GM23248 (cell line): ENCODE data around the gene PMP22. TPM values are rescaled to one million over a fixed set of nuclear protein-coding genes. Genes with fewer than 3 reads are reported as not detected.

ENCODE experiments used
- DNase-seq: peaks from one replicate; pipeline ENCODE4 v3.0.0-alpha.2; 2015
- H2AFZ ChIP-seq: fragments of 200-600 bp; sonication (generic); 2 replicates; pipeline ENCODE4 v1.6.1; 2016; ENCODE audit warnings: antibody characterized with exemption
- H3F3A ChIP-seq: fragments of 200-600 bp; sonication (generic); 2 replicates; pipeline ENCODE4 v1.6.1; 2016; ENCODE audit warnings: mild to moderate bottlenecking, antibody characterized with exemption, mixed run types; ENCODE audit not compliant: insufficient read depth
- H3K27ac ChIP-seq: fragments of 200-600 bp; sonication (generic); 2 replicates; pipeline ENCODE4 v1.5.1; 2016; ENCODE audit warnings: mild to moderate bottlenecking
- H3K27me3 ChIP-seq: fragments of 200-600 bp; sonication (generic); replicated peaks from 2 replicates; pipeline ENCODE4 v1.6.1; 2016; ENCODE audit warnings: mild to moderate bottlenecking; ENCODE audit not compliant: insufficient read depth
- H3K36me3 ChIP-seq: fragments of 200-600 bp; sonication (generic); 2 replicates; pipeline ENCODE4 v1.6.1; 2016; ENCODE audit warnings: low read depth, mild to moderate bottlenecking
- H3K4me1 ChIP-seq: fragments of 200-600 bp; sonication (generic); 2 replicates; pipeline ENCODE4 v1.6.1; 2016; ENCODE audit warnings: mild to moderate bottlenecking; ENCODE audit not compliant: insufficient read depth
- H3K4me2 ChIP-seq: fragments of 200-600 bp; sonication (generic); one replicate; pipeline ENCODE4 v1.6.1; 2016; ENCODE audit warnings: mild to moderate bottlenecking; ENCODE audit not compliant: unreplicated experiment
- H3K4me3 ChIP-seq: fragments of 200-600 bp; sonication (generic); 2 replicates; pipeline ENCODE4 v1.5.1; 2016; ENCODE audit warnings: mild to moderate bottlenecking
- H3K79me2 ChIP-seq: fragments of 200-600 bp; sonication (generic); 2 replicates; pipeline ENCODE4 v1.6.1; 2016; ENCODE audit warnings: mild to moderate bottlenecking; ENCODE audit not compliant: insufficient read depth
- H3K9ac ChIP-seq: fragments of 200-600 bp; sonication (generic); 2 replicates; pipeline ENCODE4 v1.6.1; 2016; ENCODE audit warnings: mild to moderate bottlenecking
- H3K9me2 ChIP-seq: fragments of 200-600 bp; sonication (generic); 2 replicates; pipeline ENCODE4 v1.6.1; 2016; ENCODE audit warnings: mixed run types, mild to moderate bottlenecking, moderate library complexity; ENCODE audit not compliant: insufficient read depth
- H3K9me3 ChIP-seq: fragments of 200-600 bp; sonication (generic); one replicate; pipeline ENCODE4 v1.6.1; 2017; ENCODE audit warnings: low read depth
- H4K20me1 ChIP-seq: fragments of 200-600 bp; sonication (generic); 2 replicates; pipeline ENCODE4 v1.6.0; 2016; ENCODE audit not compliant: insufficient read depth
- EZH2 ChIP-seq: fragments of 200-600 bp; sonication (generic); IDR thresholded peaks from 2 replicates; pipeline ENCODE4 v1.6.1; 2018; ENCODE audit warnings: antibody characterized with exemption, mild to moderate bottlenecking; ENCODE audit not compliant: insufficient read depth, poor library complexity, severe bottlenecking
- EZH2phosphoT487 ChIP-seq: fragments of 200-600 bp; sonication (generic); IDR thresholded peaks from 2 replicates; pipeline ENCODE4 v1.6.1; 2018; ENCODE audit warnings: antibody characterized with exemption, moderate library complexity, mild to moderate bottlenecking, low read depth; ENCODE audit not compliant: insufficient read depth
- WGBS, 2 experiments: methylation state at CpG; one replicate each; pipeline ENCODE4 v1.1.6; 2015 to 2017; ENCODE audit warnings: low lambda C conversion rate in 2 of 2, low coverage in 1 of 2; ENCODE audit errors: missing lambda C conversion rate in 2 of 2; 5-methylcytosine and 5-hydroxymethylcytosine counted together
- in situ Hi-C: fragments of 300-500 bp; cut with MboI; formaldehyde crosslinking; loops from 2 replicates; pipeline ENCODE4 v1.15.0; 2020
- polyA plus RNA-seq: library from polyadenylated mRNA; unstranded; fragments of >200 nt; fragmentation: Nextera tagmentation; extraction: Ambion mirVana; gene quantifications from 2 replicates; pipeline ENCODE4 v1.2.1, GENCODE V29; 2016
- total RNA-seq: library from RNA; depleted of rRNA; stranded (reverse); fragments of >200 nt; shearing (Covaris generic); gene quantifications from 2 replicates; pipeline ENCODE4 v1.2.3, GENCODE V29; 2014

PMP22 gene
- total and polyA plus RNA-seq, 2 experiments from 2014 or later: 67.2 to 124 TPM

DNA sequence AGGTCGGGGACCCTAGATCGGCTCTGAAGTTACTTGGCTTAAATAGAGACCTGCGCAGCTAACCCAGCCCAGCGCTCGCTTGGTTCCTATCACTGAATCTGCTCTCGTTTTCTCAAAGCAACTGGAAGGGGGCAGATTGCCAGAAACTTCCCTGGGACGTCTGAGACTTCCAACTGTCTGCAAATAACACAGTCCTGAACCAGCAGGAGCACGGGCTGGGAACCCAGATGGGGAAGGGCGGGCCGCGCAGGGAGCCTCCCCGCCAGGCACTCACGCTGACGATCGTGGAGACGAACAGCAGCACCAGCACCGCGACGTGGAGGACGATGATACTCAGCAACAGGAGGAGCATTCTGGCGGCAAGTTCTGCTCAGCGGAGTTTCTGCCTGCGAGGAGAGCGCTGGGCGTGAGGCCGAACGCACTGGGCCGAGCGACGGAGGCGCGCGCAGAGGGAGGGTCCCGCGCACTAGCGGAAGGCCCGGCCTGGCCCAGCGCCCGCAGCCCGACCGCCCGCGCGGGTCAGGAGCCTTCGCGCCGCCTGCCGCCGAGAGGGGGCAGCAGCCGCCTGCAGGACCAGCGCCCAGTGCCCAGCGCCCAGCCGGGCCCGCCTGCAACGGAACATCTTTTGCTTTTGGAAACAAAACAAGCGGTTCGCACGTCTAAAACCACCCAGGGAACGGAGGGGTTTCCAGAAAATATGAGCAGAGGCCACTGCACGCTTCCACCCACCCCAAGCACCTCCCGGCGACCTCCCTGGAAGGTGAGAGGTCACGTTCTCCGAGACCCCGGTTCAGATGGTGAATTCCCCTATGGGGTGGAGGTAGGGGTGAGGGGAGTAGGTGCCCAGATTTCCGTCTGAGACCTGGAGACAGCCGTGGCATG is 4.5 kb downstream of the PMP22 start:
- Histone ChIP-seq H3F3A (peaks cover 39% of the 10 kb centered on the region), H2AFZ (peak overlapping the region; percentile 86), H3K36me3 (peaks cover 8% of the 10 kb centered on the region; the same call in 1 of the 2 replicates), H3K27me3 (no peaks in the 10 kb centered on the region), H3K4me2 (peak overlapping the region; percentile 99), H3K4me1 (peaks cover 36% of the 10 kb centered on the region), H3K79me2 (peaks cover 50% of the 10 kb centered on the region), H3K27ac (peak overlapping the region; percentile 90), H3K9me2 (no peaks in the 10 kb centered on the region), H3K9me3 (no peaks in the 10 kb centered on the region), H3K4me3 (peak overlapping the region; percentile 94), H4K20me1 (no peaks in the 10 kb centered on the region), H3K9ac (peak overlapping the region; percentile 93)
- peak; percentile 92 for DNase-seq
- in situ Hi-C loops: loop anchor here (10.0 kb wide), 2 partner anchors 114 to 144 kb away; no protein-coding TSS in a partner anchor
- TF ChIP-seq EZH2phosphoT487 (no peak), EZH2 (no peak)
- WGBS, 2 experiments: 1% methylated on average over 50 to 62 of the region's 67 CpGs

DNA sequence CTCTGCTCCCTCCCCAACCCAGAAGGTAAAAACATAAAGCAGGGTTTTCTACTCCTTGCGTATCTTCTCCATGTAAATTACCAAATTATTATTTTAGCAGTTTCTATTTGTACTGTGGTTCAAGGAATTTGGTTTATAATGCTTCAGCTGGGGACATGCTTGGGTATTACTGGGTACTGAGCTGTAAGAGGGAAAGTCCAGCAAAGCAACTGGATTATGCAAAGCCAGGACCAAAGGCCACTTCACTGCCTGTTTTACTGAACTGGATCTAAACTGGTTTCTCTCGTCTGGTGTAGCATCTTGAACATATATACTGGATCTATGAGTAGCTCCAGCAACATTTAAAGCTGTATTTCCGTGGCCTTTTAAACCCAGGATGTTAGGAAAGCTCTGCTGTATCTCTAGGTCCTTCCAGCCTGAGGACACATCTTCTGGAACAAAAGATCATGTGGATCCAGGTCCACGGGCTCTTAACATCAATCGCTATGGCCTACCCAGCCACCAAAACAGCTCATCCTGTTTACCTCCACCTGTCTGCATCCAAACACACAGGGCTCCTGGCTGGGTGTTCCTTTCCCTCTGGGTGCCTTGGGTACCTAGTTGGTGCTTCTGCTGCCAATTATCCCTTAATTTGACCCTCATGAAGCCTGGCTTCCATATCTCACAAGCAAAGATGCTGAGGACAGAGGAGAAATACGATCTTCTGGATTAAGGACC is 7.2 kb downstream of the PMP22 start:
- no peak overlapping the region for H3K4me3 ChIP-seq
- peaks cover 35% of the 10 kb centered on the region for H3K4me1 ChIP-seq
- no peaks in the 10 kb centered on the region for H3K9me2 ChIP-seq
- H3K4me2 ChIP-seq: peak overlapping the region; percentile 52
- WGBS, 2 experiments: 47 to 57% methylated on average over 6 of the region's 6 CpGs
- peak overlapping the region; percentile 7; the same call in 1 of the 2 replicates for H3K9ac ChIP-seq
- no peaks in the 10 kb centered on the region; the same call in 1 of the 2 replicates for H4K20me1 ChIP-seq
- DNase-seq: no peak
- H3K79me2 ChIP-seq: peaks cover 77% of the 10 kb centered on the region
- TF ChIP-seq EZH2phosphoT487 (no peak), EZH2 (no peak)
- no peaks in the 10 kb centered on the region for H3K9me3 ChIP-seq
- no peak overlapping the region for H2AFZ ChIP-seq
- peaks cover 18% of the 10 kb centered on the region for H3K36me3 ChIP-seq
- H3K27me3 ChIP-seq: no peaks in the 10 kb centered on the region
- in situ Hi-C loops: no loop called here
- peaks cover 36% of the 10 kb centered on the region for H3F3A ChIP-seq
- H3K27ac ChIP-seq: peak overlapping the region; percentile 50

DNA sequence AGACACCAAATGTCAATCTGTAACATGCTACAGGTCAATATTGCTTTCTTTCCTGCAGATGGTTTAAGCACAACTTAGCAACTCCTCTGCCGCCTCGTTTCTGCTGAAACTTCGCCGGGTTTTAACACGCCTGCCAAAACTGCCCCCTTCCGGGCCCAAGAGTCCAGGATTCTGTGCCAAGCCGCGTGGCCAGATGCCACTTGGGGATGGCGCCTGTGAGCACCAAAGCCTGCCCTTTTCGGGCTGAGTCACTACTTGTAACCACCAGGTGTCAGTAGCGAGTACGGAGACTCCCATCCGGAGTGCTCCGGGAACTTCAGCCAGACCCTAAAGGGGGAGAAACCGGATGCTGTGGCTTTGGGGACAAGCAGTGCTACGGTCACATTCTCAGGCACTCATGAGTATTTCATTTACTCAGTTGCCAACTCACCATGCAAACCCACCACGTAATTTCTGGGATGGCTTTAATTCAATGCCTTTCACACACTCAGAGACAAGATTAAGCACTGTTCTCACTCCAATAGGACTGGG is 7.8 kb downstream of the PMP22 start:
- Histone ChIP-seq H2AFZ (no peak overlapping the region), H3K9me2 (no peaks in the 10 kb centered on the region), H3K79me2 (peaks cover 83% of the 10 kb centered on the region), H3K9ac (peak overlapping the region; percentile 37), H3K36me3 (peaks cover 18% of the 10 kb centered on the region), H4K20me1 (no peaks in the 10 kb centered on the region; the same call in 1 of the 2 replicates), H3F3A (peaks cover 36% of the 10 kb centered on the region), H3K27ac (peak overlapping the region; percentile 50), H3K27me3 (no peaks in the 10 kb centered on the region), H3K4me2 (peak overlapping the region; percentile 52), H3K4me1 (peaks cover 35% of the 10 kb centered on the region), H3K4me3 (peak overlapping the region; percentile 26; the same call in 1 of the 2 replicates), H3K9me3 (no peaks in the 10 kb centered on the region)
- no peak for TF ChIP-seq EZH2phosphoT487
- peak; percentile 90 for DNase-seq
- in situ Hi-C loops: no loop called here
- WGBS, 2 experiments: 1 to 2% methylated on average over 17 of the region's 17 CpGs

DNA sequence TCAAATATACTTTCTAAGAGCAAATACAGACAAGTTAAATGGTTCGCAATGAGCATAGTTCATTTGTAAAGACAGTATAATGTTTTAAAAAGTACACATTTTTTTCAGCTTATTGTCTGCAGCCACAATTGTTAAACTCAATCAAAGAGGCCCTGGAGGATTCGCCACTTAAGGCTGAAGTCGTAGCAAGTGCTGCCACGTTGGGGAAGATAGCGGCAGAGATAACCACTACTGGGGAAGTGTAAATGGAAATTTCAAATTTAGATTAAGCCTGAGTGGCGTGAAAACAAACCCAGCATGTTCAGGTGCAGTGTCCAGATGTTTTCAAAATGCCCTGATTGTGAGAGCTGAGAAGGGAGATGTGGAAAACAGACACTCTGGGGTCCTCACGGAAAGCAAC is 8.4 kb downstream of the PMP22 start:
- Histone ChIP-seq H3K4me2 (peak overlapping the region; percentile 52), H3K27me3 (no peaks in the 10 kb centered on the region), H3F3A (peaks cover 36% of the 10 kb centered on the region), H3K79me2 (peaks cover 83% of the 10 kb centered on the region), H3K4me3 (0 out of 2 replicates have a peak overlapping the region, but pooled peaks have one; percentile 26), H3K27ac (peak overlapping the region; percentile 50), H4K20me1 (no peaks in the 10 kb centered on the region; the same call in 1 of the 2 replicates), H3K9me3 (no peaks in the 10 kb centered on the region), H2AFZ (no peak overlapping the region), H3K9ac (peak overlapping the region; percentile 37), H3K4me1 (peaks cover 35% of the 10 kb centered on the region), H3K36me3 (peaks cover 23% of the 10 kb centered on the region), H3K9me2 (no peaks in the 10 kb centered on the region)
- in situ Hi-C loops: no loop called here
- TF ChIP-seq EZH2phosphoT487 (no peak), EZH2 (no peak)
- no peak for DNase-seq
- WGBS, 2 experiments: 36 to 39% methylated on average over 7 of the region's 7 CpGs
